Epithelial cell of proximal tubule (primary cell): ENCODE measurements around the gene BMPER. TPM values are rescaled to one million over a fixed set of nuclear protein-coding genes. Genes with fewer than 3 reads are reported as not detected.

Experiments
- DNase-seq: peaks from one replicate; pipeline ENCODE4 v3.0.0-alpha.2; 2011; ENCODE audit warnings: low read depth
- H3K4me3 ChIP-seq: 2 replicates; pipeline ENCODE4 v1.5.1; 2011; ENCODE audit warnings: low read depth, mild to moderate bottlenecking, low read length
- total RNA-seq: library from RNA; depleted of rRNA; stranded (reverse); fragments of >200 nt; gene quantifications from 2 replicates; pipeline ENCODE4 v1.2.3, GENCODE V29; 2015
- TF ChIP-seq, protein P1 (sequence below): conservative IDR thresholded peaks from 2 replicates; pipeline ENCODE4 v1.5.1; 2012; ENCODE audit warnings: low read depth, mild to moderate bottlenecking, low read length

Gene BMPER
- total RNA-seq, 1 donor from 2014 or later, result 0.29 TPM

DNA sequence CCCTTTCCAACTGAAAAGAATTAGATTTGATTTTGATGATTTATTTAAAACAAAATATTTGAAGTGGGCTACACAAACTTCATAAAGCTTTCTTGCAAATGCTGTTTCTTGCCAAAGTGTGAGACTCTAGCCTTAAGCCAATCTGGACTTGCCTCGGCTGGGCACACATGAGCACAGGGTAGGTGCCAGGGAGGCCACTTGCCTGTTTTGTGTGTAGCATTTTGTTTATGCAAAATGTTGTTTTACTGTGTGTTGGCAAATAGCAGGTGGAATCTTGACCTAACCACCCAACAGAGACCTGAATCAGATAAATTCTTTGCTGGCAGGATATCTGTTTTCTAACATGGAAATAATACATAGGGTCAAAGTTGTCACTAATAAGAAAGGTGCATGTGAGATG is 161.1 kb downstream of the BMPER start:
- no peak overlapping the region for H3K4me3 ChIP-seq
- TF ChIP-seq, protein P1, sequence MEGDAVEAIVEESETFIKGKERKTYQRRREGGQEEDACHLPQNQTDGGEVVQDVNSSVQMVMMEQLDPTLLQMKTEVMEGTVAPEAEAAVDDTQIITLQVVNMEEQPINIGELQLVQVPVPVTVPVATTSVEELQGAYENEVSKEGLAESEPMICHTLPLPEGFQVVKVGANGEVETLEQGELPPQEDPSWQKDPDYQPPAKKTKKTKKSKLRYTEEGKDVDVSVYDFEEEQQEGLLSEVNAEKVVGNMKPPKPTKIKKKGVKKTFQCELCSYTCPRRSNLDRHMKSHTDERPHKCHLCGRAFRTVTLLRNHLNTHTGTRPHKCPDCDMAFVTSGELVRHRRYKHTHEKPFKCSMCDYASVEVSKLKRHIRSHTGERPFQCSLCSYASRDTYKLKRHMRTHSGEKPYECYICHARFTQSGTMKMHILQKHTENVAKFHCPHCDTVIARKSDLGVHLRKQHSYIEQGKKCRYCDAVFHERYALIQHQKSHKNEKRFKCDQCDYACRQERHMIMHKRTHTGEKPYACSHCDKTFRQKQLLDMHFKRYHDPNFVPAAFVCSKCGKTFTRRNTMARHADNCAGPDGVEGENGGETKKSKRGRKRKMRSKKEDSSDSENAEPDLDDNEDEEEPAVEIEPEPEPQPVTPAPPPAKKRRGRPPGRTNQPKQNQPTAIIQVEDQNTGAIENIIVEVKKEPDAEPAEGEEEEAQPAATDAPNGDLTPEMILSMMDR, result no peak
- DNase-seq, result no peak

DNA sequence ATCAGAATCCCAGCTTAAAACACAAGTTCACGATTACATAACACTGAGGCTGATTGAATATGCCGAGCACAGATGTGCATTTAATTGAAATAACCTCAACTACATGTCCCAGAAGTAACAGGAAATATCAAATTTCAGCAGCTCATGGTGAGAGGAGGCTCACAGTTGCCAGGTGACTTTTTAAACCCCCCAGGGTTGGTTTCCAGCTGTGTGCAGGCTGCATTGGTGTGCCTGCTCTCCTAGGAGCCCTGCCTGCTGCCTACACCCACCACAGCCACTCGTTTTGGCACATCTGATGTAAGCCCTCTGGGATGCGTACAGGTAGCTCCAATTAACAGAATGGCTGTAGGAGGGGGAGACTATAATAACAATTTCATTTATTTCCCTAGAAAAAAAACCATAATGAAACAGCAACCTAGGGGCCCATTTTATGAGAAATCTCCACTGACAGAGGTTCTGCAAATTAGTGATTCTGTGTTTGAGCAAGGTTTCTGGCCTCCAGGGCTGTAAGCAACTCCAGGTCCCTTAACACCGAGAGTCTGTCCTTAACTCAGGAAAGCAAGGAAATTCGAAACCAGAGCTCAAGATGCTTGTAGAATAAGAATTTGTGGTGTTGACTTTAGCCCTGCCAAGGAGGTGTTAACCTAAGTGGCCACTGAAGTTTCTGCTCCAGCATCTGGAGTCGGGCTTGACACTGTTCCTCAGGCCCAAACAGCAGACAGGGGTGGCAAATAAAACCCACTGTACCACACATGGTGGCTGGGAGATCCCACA is 161.9 kb downstream of the BMPER start:
- TF ChIP-seq, protein P1, result no peak
- no peak for DNase-seq

DNA sequence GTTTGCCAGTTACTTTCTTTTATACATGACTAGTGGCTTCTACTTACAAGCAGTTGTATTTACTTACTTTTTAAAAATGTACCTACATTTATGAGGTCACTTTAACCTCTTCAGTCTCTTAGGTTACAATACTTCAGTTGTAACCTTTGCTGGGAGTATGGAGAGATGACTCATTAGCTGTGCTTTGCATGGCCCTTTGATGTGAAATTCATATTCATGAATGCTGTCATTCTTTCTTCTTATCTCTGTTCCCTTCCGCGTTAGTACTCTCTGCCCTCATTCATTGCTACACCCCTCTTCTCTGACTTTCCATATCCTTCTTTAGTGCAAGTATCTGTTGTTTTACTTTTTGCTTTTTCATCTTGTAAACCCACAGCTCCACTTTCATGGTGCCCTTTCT is 164.3 kb downstream of the BMPER start:
- TF ChIP-seq, protein P1, result no peak
- no peak for DNase-seq
- H3K4me3 ChIP-seq, result no peak overlapping the region

More for the DNA sequence above, 161.9 kb downstream of the BMPER start:
- H3K4me3 ChIP-seq, result no peak overlapping the region

DNA sequence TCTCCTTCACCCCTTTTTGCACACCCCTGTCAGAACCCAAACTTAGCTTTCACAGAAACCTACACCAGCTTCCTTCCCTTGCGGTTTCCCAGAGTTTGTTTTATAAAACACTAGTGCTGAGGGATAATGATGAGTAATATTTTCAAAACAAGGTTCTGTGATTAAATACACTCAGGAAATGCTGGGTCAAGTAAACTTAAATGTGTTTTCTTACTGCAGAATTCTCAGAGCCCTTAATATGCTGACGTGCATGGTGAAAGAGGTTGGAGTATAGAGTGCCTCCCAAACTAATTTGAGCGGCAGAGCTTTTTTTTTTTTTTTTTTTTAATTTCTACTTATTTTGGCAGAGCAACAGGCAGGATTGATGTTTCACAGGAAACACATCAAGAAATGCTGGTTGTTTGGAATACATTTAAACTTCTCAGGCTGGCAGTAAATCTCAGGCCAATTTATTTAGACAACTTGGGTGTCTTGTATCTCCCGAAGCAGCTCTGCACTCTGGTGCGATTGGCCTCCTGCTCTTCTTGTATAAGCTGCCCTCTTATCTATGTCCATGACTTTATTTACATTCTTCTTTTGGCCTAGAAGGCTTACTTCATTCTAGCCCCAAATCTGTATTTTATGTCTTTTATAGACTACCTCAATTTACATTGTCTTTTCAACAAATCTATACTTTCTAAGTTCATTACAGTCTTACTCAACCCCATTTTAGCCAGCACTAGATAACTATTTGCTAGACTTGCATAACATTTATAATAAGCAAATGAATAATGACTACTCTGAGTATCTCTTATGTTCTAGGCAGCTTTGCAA is 165.4 kb downstream of the BMPER start:
- no peak for DNase-seq
- TF ChIP-seq, protein P1, result no peak
- H3K4me3 ChIP-seq, result no peak overlapping the region

DNA sequence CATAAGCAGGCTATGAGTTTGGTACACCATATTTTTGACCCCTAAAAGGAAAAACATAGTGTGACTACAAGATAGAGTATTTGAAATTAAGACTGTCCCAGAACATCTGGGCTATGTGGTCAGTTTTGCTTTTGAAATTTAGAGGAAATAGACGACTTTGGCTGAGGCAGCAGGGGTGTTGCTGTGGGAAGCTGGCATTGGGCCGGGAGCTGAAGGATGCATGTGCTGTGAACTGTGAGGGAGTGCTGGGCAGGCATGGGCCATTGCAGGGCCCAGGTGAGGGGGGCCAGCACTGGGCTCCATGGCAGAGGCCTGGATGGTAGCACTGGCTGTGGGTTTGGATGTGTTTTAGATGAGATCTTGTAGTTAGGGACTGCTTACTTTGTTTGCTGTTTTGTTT is 168.3 kb downstream of the BMPER start:
- DNase-seq, result no peak
- TF ChIP-seq, protein P1, result no peak
- H3K4me3 ChIP-seq, result no peak overlapping the region

DNA sequence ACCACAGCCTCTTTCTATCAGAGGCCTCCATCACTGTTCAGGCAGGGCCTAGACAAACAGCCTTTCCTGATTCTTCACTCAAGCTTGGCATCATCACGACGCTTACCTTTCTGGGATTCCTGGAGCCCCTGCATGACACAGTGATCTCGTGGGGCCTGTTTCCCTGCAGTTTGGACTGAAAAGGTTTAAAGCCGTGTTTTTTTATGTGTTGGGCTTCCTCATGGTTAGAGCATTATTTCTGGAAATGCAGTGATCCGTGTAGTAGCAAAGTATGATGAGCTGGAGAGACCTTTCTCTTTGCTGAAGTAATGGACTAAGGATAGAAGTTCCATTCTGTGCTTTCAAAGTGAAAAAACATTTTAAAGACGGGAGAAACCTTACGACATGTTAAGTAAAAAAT is 169.1 kb downstream of the BMPER start:
- TF ChIP-seq, protein P1, result no peak
- no peak overlapping the region for H3K4me3 ChIP-seq
- no peak for DNase-seq
